Esophagus muscularis mucosa (tissue), 3 donors: Measurements from ENCODE around the gene MALAT1.
"Not testable (repeated sequence)": the region's sequence is repeated elsewhere in the genome, so short reads cannot be mapped to it uniquely, and the experiment has no call there.

Experiments used
- CTCF ChIP-seq, 3 experiments: fragments of 200-600 bp in 2 of 3; fragments of 450-650 bp in 1 of 3; sonication (generic) in 2 of 3; IDR thresholded peaks; one replicate each; pipeline ENCODE4 v1.5.1; 2017 to 2019; ENCODE audit warnings: antibody characterized with exemption in 3 of 3, mild to moderate bottlenecking in 2 of 3, moderate library complexity in 1 of 3
- EP300 ChIP-seq: sonication (generic); formaldehyde crosslinking; IDR thresholded peaks from one replicate; pipeline ENCODE4 v1.6.1; 2017; ENCODE audit warnings: antibody characterized with exemption

GRCh38 chr11:65522718-65523630 is 24.1 kb downstream of the MALAT1 start:
- not testable (repeated sequence) for TF ChIP-seq CTCF (IDR thresholded peaks at IDR 0.05); EP300
